Measurements from ENCODE around the gene MYO10.

The MYO10 gene

DNA sequence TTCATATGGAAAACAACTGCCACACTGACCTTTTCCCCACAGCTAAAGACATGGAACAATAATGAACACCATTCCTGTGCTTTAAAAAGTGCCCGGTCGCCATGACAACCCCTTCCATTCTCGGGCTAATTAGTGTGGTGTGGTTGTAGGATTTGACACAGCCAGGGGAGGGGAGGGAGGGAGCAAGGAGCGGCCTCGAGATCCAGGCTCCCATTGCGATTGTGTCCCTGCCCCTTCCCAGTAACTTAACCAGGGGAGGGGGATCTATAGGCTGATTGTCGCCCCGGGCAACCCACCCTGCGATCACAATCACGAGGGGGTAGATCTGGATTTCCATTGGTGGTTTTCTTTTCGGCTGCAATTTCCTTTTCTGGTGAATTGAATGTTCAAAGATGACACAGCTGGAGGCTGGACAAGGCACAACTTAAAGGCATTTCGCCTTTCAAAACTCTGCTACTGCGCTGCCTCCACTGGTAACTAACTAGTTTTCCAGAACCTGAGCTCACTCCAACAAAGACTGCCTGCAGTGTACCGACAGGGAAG is 222.6 kb downstream of the MYO10 start:
- DNase-seq (ENCODE audit: low read depth in 2 of 2): no peak

DNA sequence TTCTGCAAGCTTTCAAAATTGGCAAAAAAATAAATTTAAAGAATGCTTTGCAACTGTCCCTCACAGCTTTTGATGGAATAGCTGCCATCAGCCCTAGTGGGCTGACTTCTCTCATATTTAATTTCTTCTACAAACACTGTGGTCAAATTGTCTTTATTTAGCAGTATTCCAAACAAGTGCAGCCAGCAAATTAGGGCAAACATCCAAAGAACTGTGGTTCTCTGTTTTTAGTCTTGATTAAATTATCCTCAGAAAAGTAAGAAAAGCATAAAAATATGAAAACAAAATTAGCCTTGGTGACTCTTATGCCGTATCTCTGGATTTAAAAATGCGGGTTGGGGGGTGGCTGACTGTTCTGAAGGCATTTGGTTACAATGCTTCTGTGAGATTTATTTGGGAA is 223.5 kb downstream of the MYO10 start:
- no peak for DNase-seq (ENCODE audit: low read depth in 2 of 2)

DNA sequence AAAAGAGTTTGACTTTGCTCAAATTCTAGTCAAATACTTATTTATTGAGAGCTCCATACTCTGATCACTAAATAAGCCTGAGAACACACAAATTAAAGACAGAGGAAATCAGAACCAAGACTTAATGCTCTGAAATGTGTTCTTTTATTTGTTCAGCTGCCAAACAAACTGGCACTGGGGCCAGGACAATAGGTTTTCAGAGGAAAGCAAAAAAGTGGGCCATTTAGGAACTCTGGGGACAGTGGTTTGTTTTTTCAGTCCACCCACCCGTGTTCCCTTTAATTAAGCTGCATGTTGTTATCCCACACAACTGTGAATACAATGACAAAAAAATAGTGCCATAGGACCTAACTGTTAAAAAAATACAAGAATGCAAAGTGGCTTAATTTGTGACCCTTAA is 223.9 kb downstream of the MYO10 start:
- no peak for DNase-seq (ENCODE audit: low read depth in 2 of 2)

DNA sequence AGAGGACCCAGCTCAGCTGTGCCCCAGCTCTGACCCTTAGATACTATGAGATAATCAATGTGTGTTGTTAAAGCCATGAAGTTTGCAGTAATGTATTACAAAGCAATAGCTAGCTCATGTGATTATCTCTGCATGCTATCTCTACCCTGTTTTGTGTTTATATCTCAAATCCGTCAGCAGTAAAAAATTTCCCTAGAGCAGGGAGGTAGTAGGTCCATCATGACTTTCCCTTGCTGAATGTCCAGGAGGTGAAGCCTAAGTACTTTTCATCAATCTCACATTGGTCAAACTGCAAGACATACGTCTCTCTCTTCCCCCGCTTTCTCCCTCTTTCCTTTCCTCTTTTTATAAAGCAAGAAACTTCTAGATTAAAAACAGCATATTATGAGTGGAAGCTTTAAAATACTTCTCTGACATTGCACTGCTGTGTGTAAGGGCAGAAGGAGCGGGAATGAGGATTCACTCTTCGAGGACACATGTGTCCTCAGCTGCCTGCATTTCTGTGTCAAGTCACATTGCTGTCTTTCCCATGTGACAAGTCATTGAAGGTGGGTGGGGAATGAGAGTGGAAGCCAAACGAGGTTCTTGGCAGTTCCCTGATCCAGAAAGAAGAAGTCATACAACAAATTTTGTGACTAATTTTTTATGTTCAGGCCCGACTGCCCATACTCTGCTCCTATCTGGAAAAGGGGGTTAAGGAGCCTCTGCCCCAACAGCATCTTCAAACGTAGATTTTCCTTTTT is 226.2 kb downstream of the MYO10 start:
- DNase-seq (ENCODE audit: low read depth in 2 of 2): no peak

DNA sequence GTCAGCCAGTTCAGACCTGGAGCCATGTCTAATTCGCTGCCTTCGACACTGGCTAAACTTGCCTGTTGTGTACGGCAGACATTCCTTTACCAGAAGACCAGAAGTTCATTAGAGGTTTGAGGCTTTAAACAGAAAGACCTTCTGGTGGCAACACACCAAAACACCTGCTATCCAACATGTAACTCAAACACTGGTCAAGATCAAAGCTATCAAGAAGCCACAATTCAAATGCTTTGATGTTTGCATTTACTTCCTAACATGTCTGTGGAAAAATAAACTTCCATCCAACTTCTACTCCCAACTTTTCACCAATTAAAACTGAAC is 228.3 kb downstream of the MYO10 start:
- DNase-seq (ENCODE audit: low read depth in 2 of 2): no peak

DNA sequence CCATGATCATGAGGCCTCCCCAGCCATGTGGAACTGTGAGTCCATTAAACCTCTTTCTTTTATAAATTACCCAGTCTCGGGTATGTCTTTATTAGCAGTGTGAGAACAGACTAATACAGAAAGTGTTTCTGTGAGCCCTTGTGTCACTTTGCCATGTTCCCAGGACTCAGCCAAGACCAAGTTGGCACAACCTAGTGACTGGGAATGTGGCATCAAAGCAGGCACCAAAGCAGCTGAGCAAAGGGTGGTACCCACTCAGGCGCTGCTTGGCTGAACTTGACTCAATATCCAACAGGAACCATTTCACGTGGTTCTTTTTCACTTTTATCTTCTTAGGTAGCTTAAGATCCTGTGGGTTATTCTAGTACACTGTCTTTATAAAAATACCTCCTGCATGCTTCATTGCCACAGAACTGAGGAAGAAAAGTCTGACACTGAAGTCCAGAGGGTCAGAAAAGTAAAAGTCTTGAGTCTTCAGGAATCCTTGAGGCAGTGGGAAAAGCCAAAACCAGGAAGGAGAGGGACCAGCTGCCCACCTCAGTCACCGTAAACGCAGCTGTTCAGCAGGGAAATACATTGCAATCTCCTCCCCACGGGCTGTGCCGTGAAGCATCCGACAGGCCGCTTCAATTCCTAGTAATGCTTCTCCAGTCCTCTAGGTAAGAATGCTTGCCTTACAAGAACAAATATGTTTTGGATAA is 228.8 kb downstream of the MYO10 start:
- no peak for DNase-seq (ENCODE audit: low read depth in 2 of 2)

DNA sequence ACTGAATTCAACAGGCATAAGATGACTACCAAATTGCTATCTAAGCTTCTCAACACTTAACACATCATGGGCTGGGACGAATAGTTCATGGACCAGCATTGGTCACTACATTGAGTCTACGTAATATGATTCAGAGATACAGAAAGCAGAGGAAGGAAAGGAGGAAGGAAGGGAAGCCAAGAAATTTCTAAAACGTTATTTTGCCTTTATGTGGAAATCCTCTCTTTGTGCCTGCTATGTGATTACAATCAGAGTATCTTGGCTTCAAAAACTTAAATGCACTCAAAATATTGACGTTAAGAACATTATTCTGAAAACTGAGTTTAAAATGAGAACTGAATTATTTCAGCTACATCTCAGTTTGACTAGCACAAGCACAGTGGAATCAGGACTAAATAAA is 231.1 kb downstream of the MYO10 start:
- DNase-seq (ENCODE audit: low read depth in 2 of 2): no peak

DNA sequence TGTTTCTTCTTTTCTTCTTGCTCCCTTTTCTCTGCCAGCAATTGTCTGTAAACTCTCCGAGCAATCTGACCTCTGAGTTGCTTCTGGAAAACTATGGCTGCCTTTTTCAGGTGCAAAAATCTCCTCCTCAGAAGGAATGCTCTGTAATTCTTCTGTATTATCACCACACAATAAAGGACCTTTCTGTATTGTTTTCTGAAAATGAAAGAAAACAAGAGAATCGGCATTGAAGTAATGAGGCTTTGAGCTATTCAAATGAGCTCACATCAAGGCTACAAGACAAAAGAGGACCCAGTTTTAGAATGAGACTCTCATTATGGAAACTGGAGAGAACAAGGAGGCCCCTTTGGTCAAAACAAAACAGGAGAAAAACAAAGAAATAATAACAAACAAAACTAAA is 233.1 kb downstream of the MYO10 start:
- no peak for DNase-seq (ENCODE audit: low read depth in 2 of 2)

DNA sequence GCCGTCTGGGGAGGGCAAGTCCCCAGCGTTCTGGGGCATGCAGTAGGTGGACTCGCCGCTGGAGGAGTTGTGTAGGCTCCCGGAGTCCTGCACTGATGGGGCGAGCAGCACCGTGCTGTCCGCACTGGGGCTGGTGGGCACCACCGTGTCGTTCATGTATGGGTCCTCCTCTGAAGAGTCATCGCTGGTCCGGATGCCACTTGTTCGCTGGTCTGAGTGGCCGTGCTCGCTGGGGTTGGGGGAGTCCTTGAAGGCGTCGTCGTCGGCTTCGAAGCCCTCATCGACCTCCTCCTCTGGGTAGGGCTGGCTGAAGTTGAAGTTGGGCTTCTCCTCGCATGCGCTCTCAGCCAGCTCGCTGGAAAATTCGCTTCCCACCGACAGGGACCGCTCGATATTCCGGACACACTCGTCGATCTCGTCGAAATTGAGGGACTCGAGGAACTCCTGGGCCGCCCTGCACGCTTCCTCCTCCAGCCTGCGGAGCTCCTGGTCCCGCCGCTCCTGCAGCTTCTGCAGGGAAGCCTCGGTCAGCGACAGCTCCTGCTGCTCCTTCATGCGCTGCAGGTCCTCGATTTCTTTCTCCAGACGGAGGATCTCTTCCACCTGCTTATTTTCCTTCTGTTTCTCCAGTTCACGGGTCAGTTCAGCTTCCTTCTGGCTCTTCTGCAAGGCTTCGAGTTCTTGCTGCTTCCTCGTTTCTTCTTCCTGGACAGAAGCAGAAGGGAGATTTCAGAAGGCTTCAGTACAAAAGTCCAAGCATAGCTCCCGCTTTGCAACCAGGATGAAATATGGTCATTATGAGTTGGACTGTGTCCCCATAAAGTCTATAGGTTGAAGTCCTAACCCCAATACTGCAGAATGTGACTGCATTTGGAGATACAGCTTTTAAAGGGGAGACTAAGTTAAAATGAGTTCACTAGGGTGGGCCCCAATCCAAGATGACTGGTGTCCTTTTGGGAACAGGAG is 234.7 kb downstream of the MYO10 start:
- DNase-seq (ENCODE audit: low read depth in 2 of 2): no peak

DNA sequence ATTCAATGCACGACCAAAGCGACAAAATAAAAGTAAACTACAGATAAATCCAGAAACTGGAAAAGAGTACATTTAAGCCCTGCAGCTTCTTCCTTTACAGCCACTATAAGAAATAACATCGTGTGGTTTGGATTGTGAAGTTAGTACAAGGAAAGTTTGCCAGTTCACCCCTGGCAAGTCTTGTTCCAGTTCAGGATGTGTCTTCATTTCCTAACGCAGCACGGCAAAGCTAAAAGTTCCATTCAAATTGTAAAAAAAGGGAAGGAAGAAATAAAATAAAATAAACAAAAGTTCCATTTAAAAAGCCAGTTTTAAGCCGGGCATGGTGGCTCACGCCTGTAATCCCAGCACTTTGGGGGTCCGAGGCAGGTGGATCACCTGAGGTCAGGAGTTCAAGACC is 236.0 kb downstream of the MYO10 start:
- no peak for DNase-seq (ENCODE audit: low read depth in 2 of 2)

DNA sequence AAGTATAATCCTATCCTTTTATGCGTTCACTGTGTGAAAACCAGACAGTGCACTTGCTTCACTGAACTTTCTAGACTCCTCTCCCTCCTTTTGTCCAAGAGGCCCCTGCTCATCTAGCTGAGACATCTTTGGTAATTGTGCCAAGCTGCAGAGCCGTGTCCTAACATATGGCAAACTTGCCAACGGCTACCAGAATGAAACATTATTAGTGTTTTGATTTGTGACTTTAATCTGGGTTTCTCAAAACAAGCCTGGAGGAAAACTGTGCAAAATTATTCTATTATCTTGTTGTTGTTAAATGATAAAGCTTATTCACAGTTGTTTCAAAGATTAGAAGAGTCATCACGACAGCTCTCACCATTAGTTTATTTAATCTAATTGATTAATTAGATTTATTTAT is 240.3 kb downstream of the MYO10 start:
- DNase-seq (ENCODE audit: low read depth in 2 of 2): no peak

DNA sequence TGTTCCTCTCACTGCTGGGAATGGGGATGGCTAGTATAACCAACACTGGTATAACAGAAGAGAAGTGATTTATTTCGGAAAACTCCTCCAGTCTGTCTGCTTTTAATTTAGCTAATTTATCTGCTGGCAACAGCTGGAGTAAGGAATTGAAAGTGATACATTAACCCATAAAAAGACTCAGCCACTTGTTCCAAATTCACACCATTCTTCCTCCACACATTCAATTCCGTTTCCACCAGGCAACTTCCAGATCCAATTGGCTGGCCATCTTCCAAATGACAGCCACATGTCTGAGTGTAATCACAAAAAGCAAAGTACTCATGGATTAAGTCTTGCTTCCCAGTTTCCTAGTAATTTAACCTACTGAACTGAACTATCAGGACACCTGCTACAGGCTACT is 242.2 kb downstream of the MYO10 start:
- DNase-seq (ENCODE audit: low read depth in 2 of 2): no peak

DNA sequence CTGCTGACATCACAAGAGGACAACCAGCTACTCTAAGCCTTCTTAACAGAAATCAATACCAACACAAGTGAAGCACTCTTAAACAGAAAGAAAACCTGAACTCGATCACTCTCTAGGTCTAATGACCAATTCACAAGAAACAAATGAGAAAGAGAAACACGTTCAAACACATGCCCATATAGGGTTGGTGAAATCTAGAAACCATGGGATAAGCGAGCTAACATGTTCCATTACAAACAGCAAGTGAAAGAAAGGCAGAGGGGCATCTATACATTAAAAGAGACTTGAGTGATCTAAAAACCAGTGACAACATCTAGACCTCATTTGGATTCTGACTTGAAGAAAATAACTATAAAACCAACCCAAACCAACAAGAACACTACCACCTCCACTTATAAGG is 244.4 kb downstream of the MYO10 start:
- no peak for DNase-seq (ENCODE audit: low read depth in 2 of 2)

DNA sequence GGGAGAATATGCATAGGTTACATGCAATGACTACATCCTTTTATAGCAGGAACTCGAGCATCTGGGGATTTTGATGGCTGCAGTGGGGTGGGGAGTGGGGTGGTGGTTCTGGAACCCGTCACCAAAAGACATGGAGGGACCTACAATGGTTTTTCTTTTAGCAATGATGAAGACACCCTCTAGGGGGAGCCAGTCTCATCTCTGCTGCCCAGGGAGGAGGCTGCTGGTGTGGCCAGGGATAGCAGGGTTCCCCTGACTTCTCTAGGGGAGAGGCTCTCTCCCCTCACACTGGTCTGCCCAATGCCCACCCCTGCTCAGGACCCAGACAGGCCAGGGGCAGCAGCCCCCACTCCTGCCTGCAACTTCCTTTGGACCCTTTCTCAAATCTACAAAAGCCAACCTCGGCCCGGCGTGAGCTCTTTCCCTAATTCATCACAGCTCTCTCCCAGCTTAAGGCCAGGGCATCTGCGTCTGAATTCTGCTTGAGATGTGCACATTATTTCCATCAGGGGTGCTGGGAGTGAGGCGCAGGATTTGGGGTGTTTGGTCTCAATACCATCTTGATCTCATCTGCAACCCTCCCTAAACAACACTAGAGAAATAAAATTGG is 245.7 kb downstream of the MYO10 start:
- DNase-seq (ENCODE audit: low read depth in 2 of 2): no peak

DNA sequence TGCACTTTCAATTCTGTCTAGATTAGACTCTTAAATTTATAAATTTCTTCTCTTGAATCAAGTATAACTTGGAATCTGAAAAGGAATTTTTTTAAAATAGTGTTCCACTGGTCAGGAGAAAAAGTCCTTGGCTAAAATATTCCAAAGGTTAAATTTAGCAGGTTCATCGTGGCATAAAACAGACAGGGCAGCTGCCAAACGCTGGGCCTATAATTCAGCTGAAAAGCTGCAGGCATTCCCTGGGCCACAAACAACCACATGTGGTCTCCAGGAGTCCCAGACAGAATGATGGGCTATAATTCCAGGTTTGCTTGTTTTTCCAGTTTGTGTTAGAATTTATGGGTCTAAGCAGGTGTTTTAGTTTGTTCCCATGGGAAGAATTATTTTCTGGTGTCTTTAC is 248.2 kb downstream of the MYO10 start:
- DNase-seq (ENCODE audit: low read depth in 2 of 2): no peak

DNA sequence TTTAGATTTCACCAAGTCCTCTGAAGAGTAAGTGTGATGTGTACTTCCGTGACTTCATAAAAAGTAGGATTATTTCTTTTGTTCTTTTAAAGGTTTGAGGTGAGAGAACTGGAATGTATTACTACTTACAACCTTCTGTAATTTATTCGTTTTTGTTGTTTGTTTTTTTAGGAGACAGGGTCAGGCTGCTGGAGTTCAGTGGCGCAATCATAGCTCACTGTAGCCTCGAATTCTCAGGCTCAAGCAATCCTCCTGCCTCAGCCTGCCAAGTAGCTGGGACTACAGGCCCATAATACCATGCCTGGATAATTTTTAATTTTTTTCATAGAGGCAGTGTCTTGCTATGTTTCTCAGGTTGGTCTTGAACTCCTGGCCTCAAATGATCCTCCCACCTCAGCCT is 251.0 kb downstream of the MYO10 start:
- DNase-seq (ENCODE audit: low read depth in 2 of 2): no peak

DNA sequence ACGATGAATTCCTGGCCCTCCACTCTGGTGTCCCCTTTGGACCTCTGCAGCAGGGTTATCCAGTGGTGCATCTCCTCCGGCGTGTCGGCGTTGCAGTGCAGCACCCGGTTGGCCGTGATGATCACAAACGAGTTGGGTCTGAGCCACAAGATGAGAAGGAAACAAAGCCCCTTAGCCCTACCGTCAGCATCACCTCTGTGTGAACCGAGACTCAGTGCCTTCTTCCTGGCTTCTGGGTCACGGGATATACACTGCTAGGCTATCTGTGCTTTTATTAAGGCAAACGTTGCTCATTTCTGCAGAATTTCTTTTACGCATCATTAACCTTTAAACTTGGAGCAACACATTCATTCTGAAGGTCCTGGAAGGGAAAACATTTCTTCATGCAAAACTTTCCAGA is 254.2 kb downstream of the MYO10 start:
- no peak for DNase-seq (ENCODE audit: low read depth in 2 of 2)

DNA sequence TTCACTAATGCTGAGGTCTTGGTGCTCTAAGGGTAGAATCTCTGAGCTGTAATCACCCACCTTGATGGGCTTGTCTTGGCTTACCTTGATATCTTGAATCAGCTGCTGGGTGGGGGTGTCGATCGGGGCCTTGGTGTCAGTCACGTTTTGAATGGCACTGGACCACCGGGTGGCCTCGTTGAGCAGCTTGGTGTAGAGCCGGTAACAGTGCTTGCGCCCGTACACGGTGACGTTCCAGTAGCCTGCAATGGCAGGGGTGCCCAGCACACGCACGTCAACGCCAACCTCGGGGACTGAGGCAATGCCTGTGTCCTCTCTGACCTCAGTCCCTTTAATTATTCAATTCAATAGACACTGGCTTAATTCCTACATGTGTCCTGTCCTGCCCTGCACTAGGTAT is 256.2 kb downstream of the MYO10 start:
- DNase-seq (ENCODE audit: low read depth in 2 of 2): no peak

DNA sequence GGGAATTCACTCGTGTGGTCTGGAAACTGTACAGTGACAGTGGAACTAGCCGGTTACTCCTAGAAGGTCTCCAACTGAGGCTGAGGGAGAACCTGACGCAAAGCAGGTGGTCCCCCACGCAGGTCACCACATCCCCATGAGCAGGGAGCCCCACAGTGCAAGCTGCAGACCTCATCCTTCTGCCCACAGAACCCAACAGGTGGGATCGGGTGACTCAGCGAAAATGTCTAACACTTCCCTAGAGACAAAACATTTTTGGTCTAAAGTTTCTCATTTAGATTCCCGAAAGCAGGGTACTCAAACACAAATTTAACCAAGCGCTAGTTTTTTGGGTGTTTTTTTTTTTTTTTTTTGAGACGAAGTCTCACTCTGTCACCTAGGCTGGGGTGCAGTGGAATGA is 256.9 kb downstream of the MYO10 start:
- DNase-seq (ENCODE audit: low read depth in 2 of 2): no peak

DNA sequence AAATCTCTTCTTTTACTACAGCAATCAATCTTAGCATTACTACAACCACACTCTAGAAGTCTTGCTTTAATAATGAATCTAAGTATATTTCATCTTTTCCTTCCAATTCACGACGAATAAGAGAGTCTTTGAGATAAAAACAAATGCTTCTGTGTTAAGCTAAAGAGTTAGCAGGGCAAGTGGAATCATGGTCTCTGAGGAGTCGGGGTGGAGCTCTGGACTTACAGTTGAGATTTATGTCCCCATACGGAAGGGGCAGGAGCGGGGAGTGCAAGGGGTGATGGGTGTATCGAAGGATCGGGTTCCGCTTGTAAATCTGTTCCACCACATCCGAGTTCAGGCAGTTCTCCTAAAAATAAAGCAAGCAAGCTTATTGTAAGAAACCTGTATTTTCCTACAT is 260.3 kb downstream of the MYO10 start:
- no peak for DNase-seq (ENCODE audit: low read depth in 2 of 2)

DNA sequence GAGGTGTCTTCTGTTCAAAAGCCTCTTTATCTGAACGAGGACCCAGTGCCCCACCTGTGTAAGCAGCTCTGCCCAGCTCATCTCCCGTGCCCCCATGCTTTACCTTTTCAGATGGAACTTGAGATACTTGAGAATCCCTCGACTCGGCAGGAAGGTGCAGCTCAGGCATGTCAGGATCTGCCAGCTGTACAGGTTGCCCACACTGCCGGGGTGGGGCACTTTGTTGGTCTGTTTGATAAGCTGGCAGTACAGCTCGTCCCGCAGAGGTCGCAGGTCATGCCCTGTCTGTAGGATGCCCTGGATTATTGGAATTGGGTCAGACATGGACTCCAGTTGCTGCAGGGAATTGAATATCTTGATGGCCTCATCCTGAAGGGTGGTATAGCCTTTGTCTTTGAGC is 261.3 kb downstream of the MYO10 start:
- no peak for DNase-seq (ENCODE audit: low read depth in 2 of 2)
